ENCODE measurements around the gene METTL8.

DNA sequence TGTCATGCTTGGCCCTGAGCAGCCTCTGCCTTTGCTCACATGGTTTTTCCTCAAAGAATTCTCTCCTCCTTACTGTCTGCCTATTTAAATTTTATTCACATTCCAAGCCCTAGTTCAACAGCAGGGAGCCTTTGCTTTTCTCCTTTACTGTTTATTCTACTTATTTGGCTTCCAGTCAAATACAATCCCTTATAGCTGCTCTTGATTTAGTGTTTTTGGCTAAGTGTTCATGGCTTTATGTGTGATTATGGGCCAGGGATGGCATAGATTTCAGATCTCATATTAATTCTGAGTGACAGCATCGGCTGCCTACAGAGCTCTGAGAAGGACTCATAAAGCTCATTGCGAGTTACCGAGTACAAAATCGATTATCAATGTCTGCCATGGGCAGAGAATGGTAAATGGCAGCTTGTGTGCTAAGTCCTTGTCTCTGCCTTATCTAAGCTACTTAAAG is 106.7 kb downstream of the METTL8 start:
- TF ChIP-seq, protein P1, sequence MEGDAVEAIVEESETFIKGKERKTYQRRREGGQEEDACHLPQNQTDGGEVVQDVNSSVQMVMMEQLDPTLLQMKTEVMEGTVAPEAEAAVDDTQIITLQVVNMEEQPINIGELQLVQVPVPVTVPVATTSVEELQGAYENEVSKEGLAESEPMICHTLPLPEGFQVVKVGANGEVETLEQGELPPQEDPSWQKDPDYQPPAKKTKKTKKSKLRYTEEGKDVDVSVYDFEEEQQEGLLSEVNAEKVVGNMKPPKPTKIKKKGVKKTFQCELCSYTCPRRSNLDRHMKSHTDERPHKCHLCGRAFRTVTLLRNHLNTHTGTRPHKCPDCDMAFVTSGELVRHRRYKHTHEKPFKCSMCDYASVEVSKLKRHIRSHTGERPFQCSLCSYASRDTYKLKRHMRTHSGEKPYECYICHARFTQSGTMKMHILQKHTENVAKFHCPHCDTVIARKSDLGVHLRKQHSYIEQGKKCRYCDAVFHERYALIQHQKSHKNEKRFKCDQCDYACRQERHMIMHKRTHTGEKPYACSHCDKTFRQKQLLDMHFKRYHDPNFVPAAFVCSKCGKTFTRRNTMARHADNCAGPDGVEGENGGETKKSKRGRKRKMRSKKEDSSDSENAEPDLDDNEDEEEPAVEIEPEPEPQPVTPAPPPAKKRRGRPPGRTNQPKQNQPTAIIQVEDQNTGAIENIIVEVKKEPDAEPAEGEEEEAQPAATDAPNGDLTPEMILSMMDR (IDR thresholded peaks at IDR 0.05): no peak
- no peak for TF ChIP-seq EP300 (IDR thresholded peaks at IDR 0.05)
- no peak for TF ChIP-seq POLR2A (IDR thresholded peaks at IDR 0.05)
